H9 (cell line): ENCODE data around the gene DHDDS. TPM values are rescaled to one million over a fixed set of nuclear protein-coding genes. Genes with fewer than 3 reads are reported as not detected.

Source experiments
- DNase-seq: peaks from one replicate; pipeline ENCODE4 v3.0.0-alpha.2; 2017
- H2AFZ ChIP-seq: one replicate; pipeline ENCODE4 v1.6.1; 2013; ENCODE audit warnings: mild to moderate bottlenecking, low read length, control low read depth, moderate library complexity
- H2AK5ac ChIP-seq: 2 replicates; pipeline ENCODE4 v1.6.1; 2013; ENCODE audit warnings: low read length, control low read depth, mixed read lengths; ENCODE audit not compliant: insufficient read length
- H2BK120ac ChIP-seq: one replicate; pipeline ENCODE4 v1.6.1; 2013; ENCODE audit warnings: low read depth, mild to moderate bottlenecking, low read length, control low read depth, inconsistent platforms; ENCODE audit not compliant: poor library complexity, severe bottlenecking
- H2BK12ac ChIP-seq: 2 replicates; pipeline ENCODE4 v1.6.1; 2013; ENCODE audit warnings: low read length, control low read depth, mixed read lengths, low read depth; ENCODE audit not compliant: insufficient read length
- H2BK15ac ChIP-seq: 2 replicates; pipeline ENCODE4 v1.6.1; 2013; ENCODE audit warnings: low read depth, low read length, control low read depth
- H2BK20ac ChIP-seq: one replicate; pipeline ENCODE4 v1.6.1; 2013; ENCODE audit warnings: low read depth, mild to moderate bottlenecking, low read length, control low read depth, inconsistent platforms; ENCODE audit not compliant: poor library complexity, severe bottlenecking
- H2BK5ac ChIP-seq: 2 replicates; pipeline ENCODE4 v1.6.1; 2013; ENCODE audit warnings: low read length, control low read depth, mixed read lengths; ENCODE audit not compliant: insufficient read length
- H3K14ac ChIP-seq: 2 replicates; pipeline ENCODE4 v1.6.1; 2013; ENCODE audit warnings: low read length, control low read depth; ENCODE audit not compliant: insufficient read depth
- H3K18ac ChIP-seq: 2 replicates; pipeline ENCODE4 v1.6.1; 2013; ENCODE audit warnings: low read depth, mild to moderate bottlenecking, mixed read lengths, low read length, control low read depth; ENCODE audit not compliant: insufficient read length
- H3K23ac ChIP-seq: 2 replicates; pipeline ENCODE4 v1.6.1; 2013; ENCODE audit warnings: low read length, control low read depth, mixed read lengths, low read depth; ENCODE audit not compliant: insufficient read length
- H3K23me2 ChIP-seq: 2 replicates; pipeline ENCODE4 v1.6.1; 2013; ENCODE audit warnings: low read depth, mild to moderate bottlenecking, mixed read lengths, low read length, control low read depth; ENCODE audit not compliant: insufficient read length, poor library complexity, severe bottlenecking
- H3K27ac ChIP-seq: 2 replicates; pipeline ENCODE4 v1.5.1; 2013; ENCODE audit warnings: low read length, control low read depth, mixed read lengths, low read depth; ENCODE audit not compliant: insufficient read length
- H3K27me3 ChIP-seq: 2 replicates; pipeline ENCODE4 v1.6.1; 2013; ENCODE audit warnings: low read length, control low read depth, inconsistent platforms; ENCODE audit not compliant: insufficient read depth
- H3K4ac ChIP-seq: 2 replicates; pipeline ENCODE4 v1.6.1; 2013; ENCODE audit warnings: low read depth, mild to moderate bottlenecking, control low read depth, inconsistent platforms, low read length, moderate library complexity
- H3K4me1 ChIP-seq: 2 replicates; pipeline ENCODE4 v1.6.1; 2013; ENCODE audit warnings: low read length, control low read depth, inconsistent platforms; ENCODE audit not compliant: insufficient read depth
- H3K4me2 ChIP-seq: 2 replicates; pipeline ENCODE4 v1.6.1; 2013; ENCODE audit warnings: low read length, control low read depth, mixed read lengths; ENCODE audit not compliant: insufficient read length, insufficient read depth
- H3K56ac ChIP-seq: 2 replicates; pipeline ENCODE4 v1.6.1; 2013; ENCODE audit warnings: low read depth, mild to moderate bottlenecking, mixed read lengths, low read length, control low read depth; ENCODE audit not compliant: insufficient read length
- H3K79me1 ChIP-seq: 2 replicates; pipeline ENCODE4 v1.6.1; 2013; ENCODE audit warnings: low read depth, mild to moderate bottlenecking, moderate library complexity, low read length, control low read depth, inconsistent platforms; ENCODE audit not compliant: insufficient read depth, poor library complexity, severe bottlenecking
- H3K79me2 ChIP-seq: 2 replicates; pipeline ENCODE4 v1.6.1; 2013; ENCODE audit warnings: low read length, control low read depth, inconsistent platforms; ENCODE audit not compliant: insufficient read depth
- H3K9ac ChIP-seq: 2 replicates; pipeline ENCODE4 v1.6.1; 2013; ENCODE audit warnings: low read length, control low read depth, mixed read lengths; ENCODE audit not compliant: insufficient read length; ENCODE audit errors: extremely low read depth
- H3K9me3 ChIP-seq: one replicate; pipeline ENCODE4 v1.6.1; 2013; ENCODE audit warnings: low read depth, low read length, inconsistent platforms; ENCODE audit not compliant: control insufficient read depth
- H3T11ph ChIP-seq: one replicate; pipeline ENCODE4 v1.6.1; 2013; ENCODE audit warnings: mild to moderate bottlenecking, low read length, control low read depth, inconsistent platforms
- H4K20me1 ChIP-seq: one replicate; pipeline ENCODE4 v1.6.1; 2013; ENCODE audit not compliant: control insufficient read depth, insufficient read length, insufficient read depth
- H4K5ac ChIP-seq: 2 replicates; pipeline ENCODE4 v1.6.1; 2013; ENCODE audit warnings: low read depth, mild to moderate bottlenecking, mixed read lengths, low read length, control low read depth; ENCODE audit not compliant: insufficient read length
- H4K8ac ChIP-seq: replicated peaks from 2 replicates; pipeline ENCODE4 v1.6.1; 2013; ENCODE audit warnings: low read length, control low read depth, mixed read lengths, low read depth; ENCODE audit not compliant: insufficient read length
- H4K91ac ChIP-seq: 2 replicates; pipeline ENCODE4 v1.6.1; 2013; ENCODE audit warnings: low read depth, mild to moderate bottlenecking, moderate library complexity, mixed read lengths, low read length, control low read depth; ENCODE audit not compliant: insufficient read length
- H3K27ac Mint-ChIP-seq, 3 experiments: 2 replicates in 2 of 3; 3 replicates in 1 of 3; pipeline ENCODE4 v1.8.0; 2020 to 2021; ENCODE audit warnings: mixed read lengths in 3 of 3, mild to moderate bottlenecking in 1 of 3, moderate library complexity in 1 of 3
- H3K27me3 Mint-ChIP-seq: 2 replicates; pipeline ENCODE4 v1.8.0; 2021; ENCODE audit warnings: low read depth, mild to moderate bottlenecking, moderate library complexity, mixed read lengths
- H3K36me3 Mint-ChIP-seq, 3 experiments: 2 replicates in 2 of 3; 3 replicates in 1 of 3; pipeline ENCODE4 v1.8.0; 2020 to 2021; ENCODE audit warnings: low read depth in 3 of 3, mixed read lengths in 3 of 3; ENCODE audit not compliant: insufficient read depth in 1 of 3
- H3K4me1 Mint-ChIP-seq, 2 experiments: 2 replicates each; pipeline ENCODE4 v1.8.0; 2020; ENCODE audit warnings: mixed read lengths in 2 of 2
- H3K4me3 Mint-ChIP-seq, 2 experiments: 2 replicates in 1 of 2; 3 replicates in 1 of 2; pipeline ENCODE4 v1.8.0; 2020 to 2021; ENCODE audit warnings: mild to moderate bottlenecking in 2 of 2, mixed read lengths in 2 of 2, moderate library complexity in 1 of 2
- H3K9me3 Mint-ChIP-seq, 2 experiments: 2 replicates in 1 of 2; 3 replicates in 1 of 2; pipeline ENCODE4 v1.8.0; 2020; ENCODE audit warnings: mild to moderate bottlenecking in 2 of 2, mixed read lengths in 2 of 2, moderate library complexity in 1 of 2
- CTCF ChIP-seq: fragments of 200-600 bp; sonication (generic); conservative IDR thresholded peaks from 3 replicates; pipeline ENCODE4 v1.8.0; 2021; ENCODE audit warnings: antibody characterized with exemption, mild to moderate bottlenecking
- WGBS: extraction: QIAGEN DNeasy Blood & Tissue Kit; methylation state at CpG from one replicate; pipeline ENCODE4 v1.1.7; 2013; ENCODE audit warnings: missing lambda C conversion rate, low lambda C conversion rate, mixed read lengths; ENCODE audit not compliant: insufficient read length; ENCODE audit errors: extremely low coverage; 5-methylcytosine and 5-hydroxymethylcytosine counted together
- total RNA-seq: library from RNA; stranded (reverse); gene quantifications from 2 replicates; pipeline ENCODE4 v1.2.1, GENCODE V29; 2021

Gene DHDDS
- total RNA-seq, 1 experiment from 2014 or later: 61.2 TPM

- Histone ChIP-seq H2BK20ac (no peak overlapping the region), H3K23me2 (peaks cover 12% of the 10 kb centered on the region), H3K79me2 (no peaks in the 10 kb centered on the region), H3K4me1 (no peaks in the 10 kb centered on the region), H3K4ac (no peak overlapping the region), H3K14ac (no peak overlapping the region), H4K91ac (no peak overlapping the region), H3K56ac (no peak overlapping the region), H3K23ac (no peak overlapping the region), H2BK15ac (no peak overlapping the region), H2AFZ (no peak overlapping the region), H4K20me1 (no peaks in the 10 kb centered on the region), H3K27ac (no peak overlapping the region), H3K79me1 (no peaks in the 10 kb centered on the region), H3K9me3 (no peaks in the 10 kb centered on the region), H2AK5ac (no peak overlapping the region), H3K9ac (no peak overlapping the region), H4K8ac (no peak overlapping the region), H2BK5ac (no peak overlapping the region), H4K5ac (no peak overlapping the region), H3K27me3 (no peaks in the 10 kb centered on the region), H3K4me2 (no peak overlapping the region), H2BK12ac (no peak overlapping the region), H2BK120ac (no peak overlapping the region), H3K18ac (no peak overlapping the region), H3T11ph (no peak overlapping the region)
- no peaks in the 10 kb centered on the region for H3K9me3 Mint-ChIP-seq
- no CpG with 5 or more reads among the region's 2 CpGs for WGBS
- H3K4me3 Mint-ChIP-seq: no peak overlapping the region
- peaks cover 11 to 17% of the 10 kb centered on the region in 2 experiments for H3K4me1 Mint-ChIP-seq
- peaks cover 2% of the 10 kb centered on the region; the same call in 1 of the 2 replicates for H3K27me3 Mint-ChIP-seq
- no peak for DNase-seq
- H3K27ac Mint-ChIP-seq: no peak overlapping the region
- no peak for TF ChIP-seq CTCF
- H3K36me3 Mint-ChIP-seq: no peaks in the 10 kb centered on the region
Measured at GRCh38 chr1:26404641-26405040, 27.5 kb upstream of the DHDDS start.
